HCT116 (cell line): ENCODE measurements around the gene DRGX. TPM values are rescaled to one million over a fixed set of nuclear protein-coding genes. Genes with fewer than 3 reads are reported as not detected.

Experiments
- ATAC-seq: fragments of 200-7000 bp; cut with Tn5 transposase; 2 replicates; pipeline ENCODE4 v1.9.1; 2020; ENCODE audit warnings: mild to moderate bottlenecking, moderate library complexity
- BruUV-seq: library from RNA; stranded (reverse); fragments of 400-500 nt; replicated peaks from 2 replicates; lab custom pipeline; 2021; lab: Mats Ljungman, UMichigan
- CTCF ChIA-PET: fragments of 300-600 bp; sonication (Branson Sonifier 250); formaldehyde crosslinking; loops from one replicate; lab custom pipeline; 2021; ENCODE audit warnings: antibody characterized with exemption; lab: Charles Lee
- POLR2A ChIA-PET: fragments of 300-600, 350-600 bp; sonication (Branson Sonifier 250); formaldehyde crosslinking; loops from one replicate; lab custom pipeline; 2021; ENCODE audit warnings: antibody characterized with exemption; lab: Charles Lee
- RAD21 ChIA-PET, 2 experiments: fragments of 300-600 bp; sonication (Branson Sonifier 250); formaldehyde crosslinking; loops; one replicate each; lab custom pipeline; 2023; ENCODE audit warnings: low total read pairs in 2 of 2; ENCODE audit not compliant: uncharacterized antibody in 2 of 2, unreplicated experiment in 2 of 2, low non-redundant PET in 1 of 2; lab: Charles Lee
- DNase-seq: peaks from one replicate; pipeline ENCODE4 v3.0.0-alpha.2; 2010; ENCODE audit warnings: low read depth, low spot score
- H2AFZ ChIP-seq: fragments of 200-600 bp; shearing (Covaris generic), sonication (generic); 2 replicates; pipeline ENCODE4 v1.6.1; 2017; ENCODE audit warnings: low read depth, mixed run types, mixed read lengths, antibody characterized with exemption, low read length; ENCODE audit not compliant: poor library complexity, severe bottlenecking
- H3K27ac ChIP-seq: 2 replicates; pipeline ENCODE4 v1.5.1; 2012; ENCODE audit warnings: low read depth, low read length
- H3K27me3 ChIP-seq: fragments of 200-600 bp; sonication (generic); 2 replicates; pipeline ENCODE4 v1.6.1; 2016; ENCODE audit warnings: mixed run types, low read length, mixed read lengths; ENCODE audit not compliant: insufficient read depth
- H3K36me3 ChIP-seq, 2 experiments: fragments of 200-500 bp in 1 of 2; fragments of 200-600 bp in 1 of 2; sonication (Bioruptor generic) in 1 of 2; sonication (generic) in 1 of 2; 2 replicates each; pipeline versions ENCODE4 v1.5.1 to v1.6.1; 2014 to 2016; ENCODE audit warnings: low read length in 2 of 2, inconsistent platforms in 1 of 2, mixed read lengths in 1 of 2, mixed run types in 1 of 2; ENCODE audit not compliant: insufficient read depth in 2 of 2, control insufficient read depth in 1 of 2
- H3K4me1 ChIP-seq, 2 experiments: fragments of 200-600 bp in 1 of 2; sonication (generic) in 1 of 2; 2 replicates each; pipeline versions ENCODE4 v1.5.1 to v1.6.1; 2012 to 2017; ENCODE audit warnings: low read length in 2 of 2, inconsistent platforms in 1 of 2, mild to moderate bottlenecking in 1 of 2, mixed read lengths in 1 of 2, mixed run types in 1 of 2, moderate library complexity in 1 of 2; ENCODE audit not compliant: insufficient read depth in 2 of 2, control insufficient read depth in 1 of 2
- H3K4me2 ChIP-seq: fragments of 200-600 bp; sonication (generic); 2 replicates; pipeline ENCODE4 v1.6.1; 2017; ENCODE audit warnings: mixed run types, low read length, mixed read lengths
- H3K4me3 ChIP-seq, 2 experiments: fragments of 200-600 bp in 1 of 2; sonication (generic) in 1 of 2; replicated peaks in 1 of 2; 2 replicates each; pipeline ENCODE4 v1.5.1; 2011 to 2016; ENCODE audit warnings: low read length in 2 of 2, control low read depth in 1 of 2, low read depth in 1 of 2, mild to moderate bottlenecking in 1 of 2, mixed read lengths in 1 of 2, mixed run types in 1 of 2
- H3K79me2 ChIP-seq: fragments of 200-600 bp; sonication (generic); 2 replicates; pipeline ENCODE4 v1.6.1; 2017; ENCODE audit warnings: mild to moderate bottlenecking, mixed run types, low read length, moderate library complexity, mixed read lengths; ENCODE audit not compliant: insufficient read depth
- H3K9ac ChIP-seq: fragments of 200-600 bp; sonication (generic); 2 replicates; pipeline ENCODE4 v1.6.1; 2016; ENCODE audit warnings: low read length, mixed read lengths
- H3K9me2 ChIP-seq: fragments of 200-600 bp; sonication (generic), shearing (Covaris generic); 2 replicates; pipeline ENCODE4 v1.6.1; 2017; ENCODE audit warnings: mixed run types, mild to moderate bottlenecking, moderate library complexity; ENCODE audit not compliant: insufficient read depth
- H3K9me3 ChIP-seq, 2 experiments: fragments of 200-500 bp in 1 of 2; fragments of 200-600 bp in 1 of 2; sonication (Bioruptor generic) in 1 of 2; sonication (generic) in 1 of 2; 2 replicates each; pipeline ENCODE4 v1.6.1; 2014 to 2017; ENCODE audit warnings: low read length in 2 of 2, mixed read lengths in 2 of 2, inconsistent platforms in 1 of 2, low read depth in 1 of 2, mild to moderate bottlenecking in 1 of 2, mixed run types in 1 of 2, moderate library complexity in 1 of 2; ENCODE audit not compliant: control insufficient read depth in 1 of 2, insufficient read depth in 1 of 2
- H4K20me1 ChIP-seq: fragments of 200-600 bp; sonication (generic), shearing (Covaris generic); 2 replicates; pipeline ENCODE4 v1.6.1; 2017; ENCODE audit warnings: mixed run types, mild to moderate bottlenecking, moderate library complexity; ENCODE audit not compliant: insufficient read depth
- CBX3 ChIP-seq: IDR thresholded peaks from 2 replicates; pipeline ENCODE4 v1.6.1; 2012; ENCODE audit warnings: low read depth
- ELF1 ChIP-seq: IDR thresholded peaks from 2 replicates; pipeline ENCODE4 v1.6.1; 2012; ENCODE audit warnings: low read depth, borderline replicate concordance
- EZH2 ChIP-seq: fragments of 200-600 bp; sonication (generic); IDR thresholded peaks from 2 replicates; pipeline ENCODE4 v1.6.1; 2017; ENCODE audit warnings: antibody characterized with exemption, mixed run types
- POLR2A ChIP-seq: IDR thresholded peaks from 2 replicates; pipeline ENCODE4 v1.7.0; 2011; ENCODE audit warnings: borderline replicate concordance; ENCODE audit not compliant: insufficient read depth, insufficient read length; ENCODE audit errors: extremely low read depth
- RAD21 ChIP-seq: IDR thresholded peaks from 2 replicates; pipeline ENCODE4 v1.6.1; 2012; ENCODE audit warnings: low read depth, mild to moderate bottlenecking
- SIN3A ChIP-seq: IDR thresholded peaks from 2 replicates; pipeline ENCODE4 v1.6.1; 2012; ENCODE audit warnings: low read depth
- TCF7L2 ChIP-seq: IDR thresholded peaks from 2 replicates; pipeline ENCODE4 v1.7.0; 2011; ENCODE audit warnings: borderline replicate concordance, inconsistent platforms; ENCODE audit not compliant: insufficient read depth, insufficient read length; ENCODE audit errors: extremely low read depth
- intact Hi-C: fragments of 100-400 bp; cut with micrococcal nuclease; formaldehyde crosslinking; loops from 2 replicates; pipeline ENCODE4 v1.10.0; 2022
- total RNA-seq: library from RNA; stranded (reverse); gene quantifications from one replicate; pipeline ENCODE4 v1.2.1, GENCODE V29; 2021; ENCODE audit not compliant: unreplicated experiment
- TF ChIP-seq, protein P1 (sequence below), 3 experiments: fragments of 200-600 bp in 1 of 3; sonication (generic) in 1 of 3; IDR thresholded peaks in 2 of 3; conservative IDR thresholded peaks in 1 of 3; 2 replicates each; pipeline ENCODE4 v1.5.1; 2012 to 2017; ENCODE audit warnings: low read depth in 2 of 3, low read length in 2 of 3, antibody characterized with exemption in 1 of 3, borderline replicate concordance in 1 of 3, control low read depth in 1 of 3, mild to moderate bottlenecking in 1 of 3, mixed read lengths in 1 of 3, mixed run types in 1 of 3, moderate library complexity in 1 of 3; ENCODE audit not compliant: insufficient read depth in 1 of 3
- TF ChIP-seq, protein P2 (sequence below): IDR thresholded peaks from 2 replicates; pipeline ENCODE4 v1.6.1; 2012

DRGX gene
- total RNA-seq, 1 experiment from 2014 or later: not detected

DNA sequence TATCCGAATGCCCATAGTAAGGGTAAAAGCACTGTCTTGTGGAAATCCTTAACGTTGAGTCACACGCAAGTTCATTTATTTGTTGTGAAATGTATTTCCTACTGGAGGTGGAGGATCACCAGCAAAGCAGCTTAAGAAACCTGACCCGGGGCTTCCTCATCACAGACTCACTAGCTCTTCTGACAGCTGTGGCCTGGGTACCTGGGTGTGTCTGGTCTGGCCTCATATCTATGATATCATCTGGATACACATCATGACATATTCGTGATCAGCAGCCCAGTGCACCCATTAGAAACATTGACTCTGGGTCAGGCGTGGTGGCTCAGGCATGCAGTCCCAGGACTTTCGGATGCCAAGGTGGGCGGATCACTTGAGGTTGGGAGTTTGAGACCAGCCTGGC, 8.8 kb downstream of the DRGX start (continued):
- TF ChIP-seq EZH2: no peak

DNA sequence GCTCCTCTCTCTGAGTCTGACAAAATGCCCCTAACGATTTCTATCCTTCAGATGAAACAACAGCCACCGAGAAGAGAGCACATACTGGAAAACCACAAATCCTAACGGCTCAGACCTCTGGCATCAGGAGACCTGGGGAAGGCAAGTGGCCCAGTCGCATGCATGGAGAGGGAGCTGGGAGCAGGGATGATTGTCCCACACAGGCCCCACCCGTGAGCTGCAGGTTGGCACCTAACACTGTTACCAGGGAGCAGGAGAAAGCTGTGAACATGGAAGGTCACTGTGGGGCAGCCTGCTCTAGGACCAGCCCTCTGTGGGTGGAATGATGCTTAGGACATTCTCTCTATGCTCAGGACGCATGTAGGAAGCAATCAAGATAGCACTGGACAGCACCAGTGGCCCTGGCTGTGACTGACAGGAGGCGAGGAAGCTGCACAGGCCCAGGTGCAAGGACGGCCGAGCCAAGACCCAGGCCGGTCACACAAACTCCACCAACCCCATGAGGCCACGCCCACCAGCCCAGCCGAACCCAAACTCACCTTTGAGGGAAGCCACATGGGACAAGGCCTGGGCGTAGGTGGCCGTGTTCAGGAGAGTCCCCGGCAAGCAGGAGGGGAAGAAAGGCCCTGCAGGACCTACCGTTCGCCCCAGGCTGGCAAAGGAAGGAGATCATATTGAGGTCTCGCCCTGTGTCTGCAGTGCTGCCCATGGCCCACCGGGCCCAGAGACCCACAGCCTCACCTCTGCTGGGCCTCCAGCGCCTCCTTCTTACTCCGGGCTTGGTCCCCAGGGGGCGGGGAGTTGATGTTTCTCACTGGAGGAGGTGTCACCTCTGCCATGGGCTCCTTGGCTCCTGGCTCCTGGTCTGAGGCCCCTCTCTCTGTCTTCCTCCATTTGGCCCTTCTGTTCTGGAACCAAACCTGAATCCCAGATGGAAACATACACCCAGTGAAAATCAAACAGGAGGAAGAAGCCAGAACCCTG, 9.7 kb downstream of the DRGX start:
- ChIA-PET CTCF (no interaction called here), RAD21 (no interaction called here), POLR2A (no interaction called here)
- Histone ChIP-seq H3K4me1 (no peaks in the 10 kb centered on the region), H3K36me3 (no peaks in the 10 kb centered on the region), H3K27ac (no peak overlapping the region), H3K9me3 (no peaks in the 10 kb centered on the region), H3K27me3 (peaks cover 33% of the 10 kb centered on the region), H3K79me2 (no peaks in the 10 kb centered on the region), H3K9me2 (no peaks in the 10 kb centered on the region), H3K4me3 (no peak overlapping the region), H3K4me2 (no peak overlapping the region), H2AFZ (no peak overlapping the region), H3K9ac (no peak overlapping the region), H4K20me1 (no peaks in the 10 kb centered on the region)
- DNase-seq (no peak), ATAC-seq (no peak)
- TF ChIP-seq SIN3A (no peak), POLR2A (no peak), TCF7L2 (no peak), CBX3 (no peak), RAD21 (no peak), ELF1 (no peak)
- TF ChIP-seq, protein P1, sequence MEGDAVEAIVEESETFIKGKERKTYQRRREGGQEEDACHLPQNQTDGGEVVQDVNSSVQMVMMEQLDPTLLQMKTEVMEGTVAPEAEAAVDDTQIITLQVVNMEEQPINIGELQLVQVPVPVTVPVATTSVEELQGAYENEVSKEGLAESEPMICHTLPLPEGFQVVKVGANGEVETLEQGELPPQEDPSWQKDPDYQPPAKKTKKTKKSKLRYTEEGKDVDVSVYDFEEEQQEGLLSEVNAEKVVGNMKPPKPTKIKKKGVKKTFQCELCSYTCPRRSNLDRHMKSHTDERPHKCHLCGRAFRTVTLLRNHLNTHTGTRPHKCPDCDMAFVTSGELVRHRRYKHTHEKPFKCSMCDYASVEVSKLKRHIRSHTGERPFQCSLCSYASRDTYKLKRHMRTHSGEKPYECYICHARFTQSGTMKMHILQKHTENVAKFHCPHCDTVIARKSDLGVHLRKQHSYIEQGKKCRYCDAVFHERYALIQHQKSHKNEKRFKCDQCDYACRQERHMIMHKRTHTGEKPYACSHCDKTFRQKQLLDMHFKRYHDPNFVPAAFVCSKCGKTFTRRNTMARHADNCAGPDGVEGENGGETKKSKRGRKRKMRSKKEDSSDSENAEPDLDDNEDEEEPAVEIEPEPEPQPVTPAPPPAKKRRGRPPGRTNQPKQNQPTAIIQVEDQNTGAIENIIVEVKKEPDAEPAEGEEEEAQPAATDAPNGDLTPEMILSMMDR (IDR thresholded peaks at IDR 0.05 in 2 of 3, conservative IDR thresholded peaks at IDR 0.05 in 1 of 3; ENCODE audit: borderline replicate concordance in 1 of 3, insufficient read depth in 1 of 3, low read depth in 2 of 3, low read length in 2 of 3): no peak
- TF ChIP-seq, protein P2, sequence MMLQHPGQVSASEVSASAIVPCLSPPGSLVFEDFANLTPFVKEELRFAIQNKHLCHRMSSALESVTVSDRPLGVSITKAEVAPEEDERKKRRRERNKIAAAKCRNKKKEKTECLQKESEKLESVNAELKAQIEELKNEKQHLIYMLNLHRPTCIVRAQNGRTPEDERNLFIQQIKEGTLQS: no peak
- no TSS peak for BruUV-seq
- intact Hi-C loops: no loop called here
